Parathyroid adenoma (tissue), 2 donors: ENCODE measurements around the gene GNAI1.

Source experiments
- H2AFZ ChIP-seq: fragments of 300-600 bp; sonication (generic); one replicate; pipeline ENCODE4 v1.7.0; 2017; ENCODE audit warnings: antibody characterized with exemption, mild to moderate bottlenecking
- H3K27ac ChIP-seq: fragments of 300-600 bp; sonication (generic); one replicate; pipeline ENCODE4 v1.7.0; 2017
- H3K27me3 ChIP-seq: fragments of 300-600 bp; sonication (generic); one replicate; pipeline ENCODE4 v1.7.0; 2017; ENCODE audit warnings: low read length; ENCODE audit not compliant: control insufficient read depth, insufficient read depth
- H3K36me3 ChIP-seq: fragments of 300-600 bp; sonication (generic); one replicate; pipeline ENCODE4 v1.7.0; 2017; ENCODE audit warnings: low read length; ENCODE audit not compliant: control insufficient read depth, insufficient read depth
- H3K4me1 ChIP-seq: fragments of 300-600 bp; sonication (generic); one replicate; pipeline ENCODE4 v1.7.0; 2017; ENCODE audit warnings: control low read depth
- H3K4me2 ChIP-seq: fragments of 300-600 bp; sonication (generic); one replicate; pipeline ENCODE4 v1.7.0; 2017; ENCODE audit warnings: low read length
- H3K4me3 ChIP-seq: fragments of 300-600 bp; sonication (generic); one replicate; pipeline ENCODE4 v1.7.0; 2017; ENCODE audit warnings: low read depth, low read length
- H3K79me2 ChIP-seq: fragments of 300-600 bp; sonication (generic); one replicate; pipeline ENCODE4 v1.7.0; 2017; ENCODE audit warnings: control low read depth
- H3K9ac ChIP-seq: fragments of 300-600 bp; sonication (generic); one replicate; pipeline ENCODE4 v1.7.0; 2017; ENCODE audit warnings: mild to moderate bottlenecking
- H3K9me3 ChIP-seq: fragments of 300-600 bp; sonication (generic); one replicate; pipeline ENCODE4 v1.7.0; 2017; ENCODE audit warnings: low read length; ENCODE audit not compliant: control insufficient read depth
- TF ChIP-seq, protein P1 (sequence below): fragments of 300-600 bp; sonication (generic); IDR thresholded peaks from one replicate; pipeline ENCODE4 v1.7.0; 2017; ENCODE audit warnings: antibody characterized with exemption, mild to moderate bottlenecking
- donor health status: primary hyperparathyroidism.

GNAI1 gene

DNA sequence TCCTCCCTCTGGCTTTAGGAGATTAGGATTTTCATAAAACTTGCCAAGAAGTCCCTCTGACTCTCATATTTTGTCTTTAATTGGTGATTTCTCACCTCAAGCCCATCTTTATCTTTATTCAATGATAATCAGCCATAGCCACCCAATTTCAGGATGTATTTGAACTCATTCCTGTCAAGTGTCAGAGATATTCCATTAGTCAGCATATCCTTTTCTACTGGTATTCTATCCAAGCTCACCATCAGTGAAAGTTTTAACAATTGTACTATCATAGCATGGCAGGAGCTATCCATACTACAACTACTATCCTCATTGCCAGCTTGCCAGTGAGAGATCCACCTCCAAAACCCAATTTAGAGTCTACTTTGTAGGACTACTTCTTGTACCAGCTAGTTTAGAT is 114.6 kb downstream of the GNAI1 start:
- no peak overlapping the region for H3K4me2 ChIP-seq
- H3K9ac ChIP-seq: no peak overlapping the region
- H3K36me3 ChIP-seq: no peaks in the 10 kb centered on the region
- H3K4me3 ChIP-seq: no peak overlapping the region
- H3K27ac ChIP-seq: no peak overlapping the region
- no peak overlapping the region for H2AFZ ChIP-seq
- no peaks in the 10 kb centered on the region for H3K9me3 ChIP-seq
- H3K4me1 ChIP-seq: no peaks in the 10 kb centered on the region
- H3K27me3 ChIP-seq: no peaks in the 10 kb centered on the region
- no peaks in the 10 kb centered on the region for H3K79me2 ChIP-seq
- TF ChIP-seq, protein P1, sequence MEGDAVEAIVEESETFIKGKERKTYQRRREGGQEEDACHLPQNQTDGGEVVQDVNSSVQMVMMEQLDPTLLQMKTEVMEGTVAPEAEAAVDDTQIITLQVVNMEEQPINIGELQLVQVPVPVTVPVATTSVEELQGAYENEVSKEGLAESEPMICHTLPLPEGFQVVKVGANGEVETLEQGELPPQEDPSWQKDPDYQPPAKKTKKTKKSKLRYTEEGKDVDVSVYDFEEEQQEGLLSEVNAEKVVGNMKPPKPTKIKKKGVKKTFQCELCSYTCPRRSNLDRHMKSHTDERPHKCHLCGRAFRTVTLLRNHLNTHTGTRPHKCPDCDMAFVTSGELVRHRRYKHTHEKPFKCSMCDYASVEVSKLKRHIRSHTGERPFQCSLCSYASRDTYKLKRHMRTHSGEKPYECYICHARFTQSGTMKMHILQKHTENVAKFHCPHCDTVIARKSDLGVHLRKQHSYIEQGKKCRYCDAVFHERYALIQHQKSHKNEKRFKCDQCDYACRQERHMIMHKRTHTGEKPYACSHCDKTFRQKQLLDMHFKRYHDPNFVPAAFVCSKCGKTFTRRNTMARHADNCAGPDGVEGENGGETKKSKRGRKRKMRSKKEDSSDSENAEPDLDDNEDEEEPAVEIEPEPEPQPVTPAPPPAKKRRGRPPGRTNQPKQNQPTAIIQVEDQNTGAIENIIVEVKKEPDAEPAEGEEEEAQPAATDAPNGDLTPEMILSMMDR: no peak

- H3K4me3 ChIP-seq: no peak overlapping the region
- H3K4me1 ChIP-seq: no peaks in the 10 kb centered on the region
- H3K27ac ChIP-seq: no peak overlapping the region
- H2AFZ ChIP-seq: no peak overlapping the region
- H3K36me3 ChIP-seq: no peaks in the 10 kb centered on the region
- no peaks in the 10 kb centered on the region for H3K9me3 ChIP-seq
- no peak overlapping the region for H3K4me2 ChIP-seq
- TF ChIP-seq, protein P1: no peak
- H3K79me2 ChIP-seq: no peaks in the 10 kb centered on the region
- no peak overlapping the region for H3K9ac ChIP-seq
- H3K27me3 ChIP-seq: no peaks in the 10 kb centered on the region
Measured at GRCh38 chr7:80249619-80250295, 115.1 kb downstream of the GNAI1 start.

DNA sequence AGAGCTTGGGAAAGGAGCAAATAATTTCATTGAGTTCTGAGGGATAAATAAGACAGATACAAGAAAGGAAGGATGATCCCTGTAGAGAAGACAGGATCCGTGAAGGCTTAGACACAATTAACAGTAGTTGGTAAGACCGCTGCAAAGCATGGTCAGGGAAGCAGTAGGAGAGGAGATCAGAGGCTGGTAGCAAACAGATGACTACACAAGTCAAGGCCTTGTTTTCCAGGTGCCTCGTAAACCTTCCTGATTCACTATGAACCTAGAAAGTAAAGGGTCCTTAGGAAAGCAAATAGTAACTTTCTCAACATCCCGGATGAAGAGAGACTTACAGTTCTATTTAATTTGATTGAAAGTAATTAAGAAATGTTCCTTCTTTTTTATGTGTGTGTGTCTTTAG is 118.6 kb downstream of the GNAI1 start:
- TF ChIP-seq, protein P1: no peak

DNA sequence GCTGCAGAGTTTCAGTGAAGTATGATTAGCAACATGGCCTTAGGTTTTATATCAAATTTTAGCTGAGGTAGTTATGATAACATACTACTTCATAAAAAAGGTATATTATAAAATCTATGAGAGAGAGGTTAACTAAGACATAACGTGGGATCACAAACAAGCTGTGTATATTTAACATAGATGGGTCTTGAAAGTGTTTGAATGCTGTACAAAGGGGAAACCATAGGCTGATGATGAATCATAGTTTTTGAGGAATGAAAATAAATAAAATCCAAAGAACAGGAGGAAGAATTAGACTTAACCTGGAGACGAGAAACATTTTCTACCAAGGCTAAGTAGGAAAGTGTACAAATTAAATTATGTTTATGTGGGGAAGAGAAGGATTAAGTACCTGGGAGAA is 119.0 kb downstream of the GNAI1 start:
- Histone ChIP-seq H3K9ac (no peak overlapping the region), H3K9me3 (no peaks in the 10 kb centered on the region), H3K79me2 (no peaks in the 10 kb centered on the region), H3K27ac (no peak overlapping the region), H3K27me3 (no peaks in the 10 kb centered on the region), H3K4me3 (no peak overlapping the region), H3K36me3 (no peaks in the 10 kb centered on the region), H3K4me1 (no peaks in the 10 kb centered on the region), H2AFZ (no peak overlapping the region), H3K4me2 (no peak overlapping the region)
- TF ChIP-seq, protein P1: no peak

More for the DNA sequence above, 118.6 kb downstream of the GNAI1 start:
- Histone ChIP-seq H3K9ac (no peak overlapping the region), H3K36me3 (no peaks in the 10 kb centered on the region), H2AFZ (no peak overlapping the region), H3K79me2 (no peaks in the 10 kb centered on the region), H3K4me3 (no peak overlapping the region), H3K4me1 (no peaks in the 10 kb centered on the region), H3K27me3 (no peaks in the 10 kb centered on the region), H3K4me2 (no peak overlapping the region), H3K27ac (no peak overlapping the region), H3K9me3 (no peaks in the 10 kb centered on the region)

- no peak overlapping the region for H3K4me3 ChIP-seq
- H2AFZ ChIP-seq: no peak overlapping the region
- no peak overlapping the region for H3K9ac ChIP-seq
- H3K4me2 ChIP-seq: no peak overlapping the region
- TF ChIP-seq, protein P1: no peak
- H3K36me3 ChIP-seq: no peaks in the 10 kb centered on the region
- H3K4me1 ChIP-seq: no peaks in the 10 kb centered on the region
- no peaks in the 10 kb centered on the region for H3K79me2 ChIP-seq
- H3K9me3 ChIP-seq: no peaks in the 10 kb centered on the region
- H3K27ac ChIP-seq: no peak overlapping the region
- no peaks in the 10 kb centered on the region for H3K27me3 ChIP-seq
Measured at GRCh38 chr7:80255656-80256055, 121.0 kb downstream of the GNAI1 start.
